NOMO-1 treated with DMSO at 0.1 percent for 48 hours (cell line): ENCODE results near the gene SOCS1.
"Not testable (repeated sequence)": the region's sequence is repeated elsewhere in the genome, so short reads cannot be mapped to it uniquely, and the experiment has no call there.

Source experiments
- DNase-seq: peaks from one replicate; lab custom pipeline; 2025; ENCODE audit not compliant: unreplicated experiment; lab: John Stamatoyannopoulos, UW

The SOCS1 gene

GRCh38 chr16:11229432-11229831 is 26.6 kb downstream of the SOCS1 start:
- no peak for DNase-seq

- no peak for DNase-seq
Measured at GRCh38 chr16:11225677-11226549, 30.1 kb downstream of the SOCS1 start.

DNA sequence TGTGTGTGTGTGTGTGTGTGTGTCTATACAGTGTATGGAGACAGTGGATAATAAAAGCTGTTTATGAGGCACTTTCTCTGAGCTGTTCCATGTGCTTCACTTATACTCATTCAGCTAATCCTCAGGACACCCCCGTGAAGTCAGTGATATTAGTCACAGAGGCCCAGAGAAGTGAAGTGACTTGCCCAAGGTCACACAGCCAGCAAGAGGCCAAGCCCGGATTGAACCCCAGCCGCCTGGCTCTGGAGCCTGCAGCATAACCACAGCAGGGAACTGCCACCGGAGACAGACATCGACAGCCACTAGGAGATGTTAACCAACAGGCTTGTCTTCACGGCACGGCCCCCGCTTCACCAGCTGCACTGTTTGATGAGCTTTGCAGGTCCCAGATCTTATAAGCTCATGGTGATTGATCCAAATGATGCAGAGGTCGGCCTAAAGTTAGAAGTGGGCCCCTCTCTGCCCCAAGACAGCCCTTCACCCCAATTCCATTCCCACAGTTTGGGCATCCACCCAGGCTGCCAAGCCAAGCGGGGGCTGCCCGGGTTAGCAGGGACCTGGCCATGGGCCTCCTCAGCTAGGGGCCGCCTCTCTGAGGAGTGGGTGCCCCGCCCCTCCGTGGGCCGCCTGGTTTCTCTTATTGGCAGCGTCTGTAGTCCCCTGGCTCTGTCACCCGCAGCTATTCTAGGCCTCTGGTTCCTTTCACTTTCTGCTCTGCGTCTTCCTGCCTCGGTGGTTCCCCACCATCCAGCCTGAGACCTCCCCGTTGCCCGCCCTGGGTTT is 30.9 kb downstream of the SOCS1 start:
- no peak for DNase-seq

GRCh38 chr16:11224096-11224893 is 31.7 kb downstream of the SOCS1 start:
- peak; percentile 79 for DNase-seq

- not testable (repeated sequence) for DNase-seq
Measured at GRCh38 chr16:11220507-11220906, 35.5 kb downstream of the SOCS1 start.

GRCh38 chr16:11219178-11219577 is 36.8 kb downstream of the SOCS1 start:
- peak; percentile 60 for DNase-seq

DNA sequence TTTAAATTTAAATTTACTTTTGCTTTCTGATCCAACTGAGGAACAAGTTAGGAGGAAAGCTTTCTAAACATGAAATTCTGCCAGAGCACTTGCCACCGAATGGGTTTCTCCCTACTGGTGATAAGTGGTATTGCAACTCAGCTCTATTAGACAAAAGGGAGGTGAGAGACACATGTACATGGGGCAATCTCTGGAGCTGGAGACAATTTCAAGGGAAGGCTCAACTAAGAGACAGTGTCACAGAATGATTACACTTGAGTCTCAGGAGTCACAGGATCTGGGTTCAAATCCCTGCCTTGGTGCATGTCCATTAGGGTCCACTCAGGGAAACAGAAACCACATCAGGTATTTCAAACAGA is 37.4 kb downstream of the SOCS1 start:
- no peak for DNase-seq

GRCh38 chr16:11217651-11218603 is 38.1 kb downstream of the SOCS1 start:
- no peak for DNase-seq

DNA sequence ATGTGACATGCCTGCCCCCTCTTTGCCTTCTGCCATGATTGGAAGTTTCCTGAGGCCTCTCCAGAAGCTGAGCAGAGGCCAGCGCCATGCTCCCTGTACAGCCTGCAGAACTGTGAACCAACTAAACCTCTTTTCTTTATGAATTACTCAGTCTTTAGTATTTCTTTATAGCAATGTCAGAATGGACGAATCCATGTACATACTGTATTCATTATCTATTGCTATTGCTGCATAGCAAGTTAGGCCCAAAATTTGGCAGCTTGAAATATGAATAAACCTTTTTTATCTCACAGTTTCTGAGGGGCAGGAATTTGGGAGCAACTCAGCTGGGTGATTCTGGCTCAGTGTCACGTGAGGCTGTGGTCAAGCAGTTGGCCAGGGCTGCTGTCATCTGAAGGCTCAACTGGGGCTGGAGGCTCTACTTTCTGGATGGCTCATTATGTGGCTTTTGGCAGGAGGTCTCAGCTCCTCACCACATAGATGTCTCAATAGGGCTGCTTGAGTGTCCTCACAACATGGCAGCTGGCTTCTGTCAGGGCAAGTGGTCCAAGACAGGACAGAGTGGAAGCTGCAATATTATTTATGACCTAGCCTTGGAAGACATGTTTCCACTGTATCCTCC is 40.0 kb downstream of the SOCS1 start:
- DNase-seq = no peak

- no peak for DNase-seq
Measured at GRCh38 chr16:11213799-11214198, 42.2 kb downstream of the SOCS1 start.

DNA sequence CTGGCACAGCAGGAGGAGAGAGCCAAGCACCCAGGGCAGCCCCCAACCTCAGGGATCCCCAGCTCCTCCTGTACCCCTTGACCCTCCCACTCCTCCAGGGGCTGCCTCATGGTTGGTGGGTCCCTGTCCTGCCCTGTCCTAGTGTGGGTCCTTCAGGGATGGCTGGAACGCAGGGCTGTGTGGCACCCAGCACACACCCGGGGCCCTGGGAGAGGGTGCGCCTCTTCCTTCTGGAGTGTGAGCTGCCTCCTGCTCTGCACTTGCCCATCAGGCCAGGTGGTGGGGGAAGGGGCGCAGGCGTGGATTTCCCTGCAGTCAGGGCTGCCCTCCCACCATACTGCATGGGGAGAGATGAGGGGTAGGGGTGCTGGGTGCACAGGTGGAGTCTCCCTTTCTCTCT is 42.6 kb downstream of the SOCS1 start:
- no peak for DNase-seq

GRCh38 chr16:11212798-11213196 is 43.2 kb downstream of the SOCS1 start:
- no peak for DNase-seq

- DNase-seq = no peak
Measured at GRCh38 chr16:11211977-11212797, 43.8 kb downstream of the SOCS1 start.

DNA sequence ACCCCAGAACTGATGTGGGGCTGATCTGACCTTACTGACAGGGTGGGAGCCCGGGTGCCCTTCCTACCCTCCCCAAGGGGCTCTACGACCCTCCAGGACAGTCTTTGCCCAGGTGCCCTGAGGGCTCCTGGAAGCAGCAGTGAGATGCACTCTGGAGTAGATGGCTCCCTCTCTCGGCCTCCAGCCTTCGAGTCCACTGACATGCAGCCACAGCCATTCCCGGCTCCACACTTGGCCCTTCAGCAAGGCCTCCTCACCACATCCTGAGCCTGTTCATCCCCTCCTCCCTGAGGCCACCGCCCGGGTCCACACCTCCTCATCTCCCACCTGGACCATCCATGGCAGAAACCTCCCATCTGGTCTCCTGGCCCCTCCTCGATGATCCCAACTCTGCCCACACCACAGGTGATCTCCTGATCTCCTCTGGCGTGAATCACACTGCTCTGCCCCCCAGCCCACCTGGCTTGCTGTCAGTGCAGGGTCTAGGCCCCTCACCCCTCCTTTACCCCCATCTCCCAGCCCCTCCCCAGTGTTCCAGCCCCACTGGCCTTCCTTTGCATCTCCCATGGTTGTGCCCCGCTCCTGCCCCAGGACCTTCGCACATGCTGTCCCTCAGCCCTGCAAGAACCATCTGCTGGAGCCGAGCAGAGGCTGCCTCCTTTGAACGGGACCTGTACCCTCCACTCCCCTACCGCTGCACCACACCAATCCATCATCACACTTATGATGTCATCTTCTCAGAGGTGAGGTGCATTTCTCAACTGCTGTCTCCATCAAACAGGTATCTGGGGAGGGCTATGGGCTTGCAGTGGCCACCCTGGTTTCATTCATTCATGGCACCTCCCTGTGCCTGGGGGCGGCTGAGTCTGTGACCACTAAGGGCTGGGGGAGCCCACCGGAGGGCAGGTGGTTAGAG is 44.7 kb downstream of the SOCS1 start:
- DNase-seq = no peak

GRCh38 chr16:11210260-11210659 is 45.7 kb downstream of the SOCS1 start:
- DNase-seq = no peak

- peak; percentile 58 for DNase-seq
Measured at GRCh38 chr16:11208916-11209665, 46.9 kb downstream of the SOCS1 start.

DNA sequence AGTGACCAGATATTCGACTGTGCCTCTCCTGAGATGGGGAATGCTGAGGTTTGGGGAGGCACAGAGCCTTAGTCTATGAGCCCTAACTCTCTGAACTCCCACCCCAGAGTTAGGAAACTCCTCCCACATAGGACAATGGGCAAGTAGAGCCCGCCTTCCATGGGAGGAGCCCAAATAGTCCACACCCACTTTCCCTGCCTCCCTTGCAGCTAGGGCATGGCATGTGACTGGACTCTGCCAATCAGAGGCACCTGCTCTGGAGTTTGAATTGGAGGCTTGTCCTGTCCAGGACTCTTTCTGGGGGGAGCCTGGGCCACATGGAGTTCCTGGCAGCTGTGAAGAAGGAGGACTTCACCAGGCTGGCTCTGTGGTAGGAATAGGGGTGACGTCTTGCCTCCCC is 48.4 kb downstream of the SOCS1 start:
- no peak for DNase-seq
